Mucosa of descending colon (tissue), 3 donors: Measurements from ENCODE around the gene CNP. TPM values are rescaled to one million over a fixed set of nuclear protein-coding genes. Genes with fewer than 3 reads are reported as not detected.

Experiments used
- ATAC-seq: fragments of 200-7000 bp; cut with Tn5 transposase; one replicate; pipeline ENCODE4 v1.9.1; 2020; ENCODE audit warnings: mild to moderate bottlenecking, moderate library complexity
- DNase-seq, 3 donors: peaks; one replicate each; pipeline ENCODE4 v3.0.0-alpha.2; 2020
- H3K36me3 ChIP-seq: fragments of 200-600 bp; one replicate; pipeline ENCODE4 v1.8.0; 2021; ENCODE audit warnings: low read depth, mild to moderate bottlenecking
- H3K4me1 ChIP-seq: fragments of 200-600 bp; one replicate; pipeline ENCODE4 v1.8.0; 2021; ENCODE audit warnings: low read depth, mild to moderate bottlenecking
- H3K4me3 ChIP-seq: fragments of 200-600 bp; one replicate; pipeline ENCODE4 v1.8.0; 2021; ENCODE audit warnings: mild to moderate bottlenecking
- H3K9me3 ChIP-seq: fragments of 200-600 bp; one replicate; pipeline ENCODE4 v1.8.0; 2021; ENCODE audit warnings: mild to moderate bottlenecking
- CTCF ChIP-seq: fragments of 200-600 bp; IDR thresholded peaks from one replicate; pipeline ENCODE4 v1.8.0; 2022; ENCODE audit warnings: antibody characterized with exemption, mild to moderate bottlenecking
- intact Hi-C, 2 donors: fragments of 100-400 bp; cut with DNase I in 1 of 2; cut with micrococcal nuclease in 1 of 2; formaldehyde crosslinking; loops; one replicate each; pipeline versions ENCODE4 v1.11.0 to v1.11.1; 2022; cut with DNase I, micrococcal nuclease
- total RNA-seq, 3 donors: library from RNA; stranded (reverse); fragmentation: NEBNext Ultra II Directional in 2 of 3; extraction: Animal tissue kit (Norgen Biotek cat#: 25700) in 2 of 3; gene quantifications; one replicate each; pipeline versions ENCODE4 v1.2.1 to v1.2.4, GENCODE V29; 2021 to 2023
- donor health status: DM: no; HTN: no; CAD: no; lungs with moderate emphysema.
- donor health status: DM: no; HTN: no; CAD: no.
- donor health status: DM: no; HTN: yes; CAD: no.

The CNP gene
- total RNA-seq, 3 donors from 2014 or later, result 44.1 to 88.0 (median 51.6) TPM

DNA sequence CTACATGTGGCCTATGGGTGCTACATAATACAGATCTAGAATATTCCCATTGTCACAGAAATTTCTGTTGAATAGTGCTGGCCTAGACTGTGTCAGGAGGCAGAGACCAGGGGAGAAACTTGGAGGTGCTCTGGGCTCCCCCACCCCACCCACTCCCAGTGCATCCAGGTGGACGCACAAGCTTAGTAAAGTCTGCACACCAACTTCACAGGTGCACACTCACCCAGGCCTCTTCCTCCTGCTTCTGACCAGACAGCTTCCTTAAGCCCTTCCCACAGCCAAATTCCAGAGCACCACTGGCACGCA is 7.6 kb upstream of the CNP start:
- Histone ChIP-seq H3K4me3 (no peak overlapping the region), H3K4me1 (peaks cover 2% of the 10 kb centered on the region), H3K9me3 (no peaks in the 10 kb centered on the region), H3K36me3 (no peaks in the 10 kb centered on the region)
- no peak for TF ChIP-seq CTCF
- DNase-seq (no peak), ATAC-seq (no peak)
- intact Hi-C loops, result no loop called here

DNA sequence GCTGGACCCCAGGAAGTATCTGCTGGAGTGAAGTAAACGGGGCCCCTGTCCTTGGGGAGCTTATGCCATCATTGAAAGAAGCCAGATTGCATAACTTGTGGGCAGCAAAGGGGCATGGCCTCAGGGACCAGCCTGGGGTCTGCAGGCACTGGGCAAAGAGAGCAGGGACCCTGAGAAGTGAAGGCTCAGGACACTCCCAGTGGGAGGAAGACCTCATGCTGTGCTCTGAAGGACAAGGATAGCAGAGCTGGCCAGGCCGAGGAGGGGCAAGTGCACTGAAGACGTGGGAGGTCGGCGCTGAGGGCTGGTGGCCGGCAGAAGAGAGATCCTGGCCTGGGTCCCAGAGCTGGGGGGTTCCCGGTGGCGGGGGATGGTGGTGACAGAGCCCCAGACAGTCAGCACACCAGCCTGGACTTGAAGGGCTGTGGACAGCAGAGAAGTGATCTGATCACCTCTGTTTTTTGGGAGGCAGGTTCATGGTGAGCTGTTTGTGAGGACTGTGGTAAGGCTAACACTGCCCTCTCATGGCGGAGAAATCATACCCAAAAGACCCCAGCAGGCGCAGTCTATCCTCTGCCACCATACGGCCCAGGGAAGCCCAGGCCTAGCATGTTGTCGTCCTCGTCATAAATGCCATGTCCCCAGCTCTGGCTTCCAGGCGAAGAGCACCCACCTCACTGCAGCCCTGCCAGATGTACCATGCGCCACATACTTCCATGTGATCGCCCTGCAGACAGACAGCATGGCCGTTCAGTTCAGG is 7.1 kb upstream of the CNP start:
- intact Hi-C loops, result loop anchor here in 1 of 2 donors (10.0 kb wide), 1 partner anchor 155 kb away; the partner anchor contains the start of gene DHX58
- Histone ChIP-seq H3K4me1 (peaks cover 2% of the 10 kb centered on the region), H3K9me3 (no peaks in the 10 kb centered on the region), H3K4me3 (no peak overlapping the region), H3K36me3 (no peaks in the 10 kb centered on the region)
- no peak for ATAC-seq
- no peak for DNase-seq
- TF ChIP-seq CTCF, result no peak

- Histone ChIP-seq H3K9me3 (no peaks in the 10 kb centered on the region), H3K36me3 (no peaks in the 10 kb centered on the region), H3K4me3 (no peak overlapping the region), H3K4me1 (peaks cover 7% of the 10 kb centered on the region)
- DNase-seq (no peak), ATAC-seq (no peak)
- TF ChIP-seq CTCF, result no peak
- intact Hi-C loops, result loop anchor here in 1 of 2 donors (10.0 kb wide), 1 partner anchor 153 kb away; the partner anchor contains the start of gene DHX58
Measured at GRCh38 chr17:41962111-41962510, 4.5 kb upstream of the CNP start.

- TF ChIP-seq CTCF, result peak; percentile 63
- Histone ChIP-seq H3K36me3 (no peaks in the 10 kb centered on the region), H3K4me1 (peaks cover 11% of the 10 kb centered on the region), H3K4me3 (no peak overlapping the region), H3K9me3 (no peaks in the 10 kb centered on the region)
- peak; percentile 65 to 90 (median 80) for DNase-seq
- ATAC-seq, result peak; percentile 20
- intact Hi-C loops, result loop anchor here in 1 of 2 donors (10.0 kb wide), 1 partner anchor 152 kb away; the partner anchor contains the start of gene DHX58
Measured at GRCh38 chr17:41962768-41963434, 3.7 kb upstream of the CNP start.

DNA sequence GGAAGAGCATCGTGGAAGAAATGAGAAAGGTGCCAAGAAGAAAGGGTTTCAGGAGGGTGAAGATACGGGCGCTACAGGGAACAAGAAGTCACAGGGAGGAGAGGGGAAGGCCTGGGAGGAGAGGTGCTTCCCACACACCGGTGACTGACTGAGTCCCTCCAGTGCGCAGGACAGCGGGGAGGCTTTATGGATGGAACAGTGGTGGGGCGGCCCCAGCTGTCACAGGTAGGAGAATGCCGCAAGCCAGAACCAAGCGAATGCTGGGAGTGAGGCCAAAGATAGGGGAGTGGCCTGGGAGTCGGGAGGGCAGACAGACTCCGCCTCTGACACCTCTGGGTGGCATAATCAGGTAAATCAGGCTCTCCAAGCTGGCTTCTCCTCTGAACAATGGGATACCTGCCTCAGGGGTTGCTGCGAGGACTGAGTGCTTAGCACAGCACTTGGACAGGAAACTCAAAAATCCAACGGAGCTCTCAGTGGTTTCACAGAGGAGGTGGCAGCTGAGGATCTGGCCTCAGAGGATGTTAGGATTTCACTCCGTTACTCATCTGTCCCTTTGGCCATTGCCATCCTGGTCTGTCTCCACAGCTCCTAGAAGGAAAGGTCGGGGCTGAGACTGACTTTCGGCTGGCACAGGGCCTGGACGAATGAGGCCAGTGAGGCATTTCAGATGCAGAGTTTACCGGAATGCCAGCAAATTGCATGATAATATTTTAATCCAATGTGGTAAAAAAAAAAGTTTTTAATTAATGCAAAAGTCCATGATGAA is 717 bp upstream of the CNP start:
- DNase-seq, result peak; percentile 86 to 90 (median 88)
- peak; percentile 81 for ATAC-seq
- TF ChIP-seq CTCF, result no peak
- peaks cover 16% of the 10 kb centered on the region for H3K4me1 ChIP-seq
- intact Hi-C loops, result loop anchor here in 1 of 2 donors (10.0 kb wide), 1 partner anchor 149 kb away; the partner anchor contains the start of gene DHX58
- H3K9me3 ChIP-seq, result no peaks in the 10 kb centered on the region
- peak overlapping the region; percentile 38 for H3K4me3 ChIP-seq
- no peaks in the 10 kb centered on the region for H3K36me3 ChIP-seq
